ENCODE measurements around the gene ELOVL6. TPM values are rescaled to one million over a fixed set of nuclear protein-coding genes. Genes with fewer than 3 reads are reported as not detected.
"Not testable (repeated sequence)": the region's sequence is repeated elsewhere in the genome, so short reads cannot be mapped to it uniquely, and the experiment has no call there.

The ELOVL6 gene
- total RNA-seq, 2 experiments from 2014 or later: 1.6 to 2.9 TPM

DNA sequence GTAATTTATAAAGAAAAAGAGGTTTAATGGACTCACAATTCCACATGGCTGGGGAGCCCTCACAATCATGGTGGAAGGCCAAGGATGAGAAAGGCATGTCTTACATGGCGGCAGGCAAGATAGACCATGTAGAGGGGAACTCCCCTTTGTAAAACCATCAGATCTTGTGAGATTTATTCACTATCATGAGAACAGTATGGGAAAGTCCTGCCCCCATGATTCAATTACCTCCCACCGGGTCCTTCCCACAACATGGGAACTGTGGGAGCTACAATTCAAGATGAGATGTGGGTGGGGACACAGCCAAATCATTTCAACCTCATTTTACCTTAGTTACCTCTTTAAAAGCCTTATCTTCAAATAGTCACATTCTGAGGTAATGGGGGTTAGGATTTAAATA is 30.9 kb upstream of the ELOVL6 start:
- Histone ChIP-seq H3K4me3 (ENCODE audit: low read length) (no peak overlapping the region), H3K27ac (ENCODE audit: low read depth in 1 of 2, low read length in 2 of 2) (no peak overlapping the region), H3K9me3 (ENCODE audit: control insufficient read depth in 1 of 2, insufficient read depth in 1 of 2, low read length in 2 of 2) (no peaks in the 10 kb centered on the region), H3K4me1 (ENCODE audit: insufficient read depth, low read length) (no peaks in the 10 kb centered on the region), H3K27me3 (ENCODE audit: control insufficient read depth in 1 of 2, insufficient read depth in 2 of 2, low read length in 2 of 2) (no peaks in the 10 kb centered on the region), H3K36me3 (ENCODE audit: insufficient read depth, low read length) (no peaks in the 10 kb centered on the region)
- no peak for TF ChIP-seq CTCF (IDR thresholded peaks at IDR 0.05)
- Mint-ChIP-seq H3K27me3 (no peaks in the 10 kb centered on the region), H3K4me3 (no peak overlapping the region), H3K36me3 (ENCODE audit: low read depth) (no peaks in the 10 kb centered on the region), H3K9me3 (no peaks in the 10 kb centered on the region), H3K4me1 (ENCODE audit: low read depth) (no peaks in the 10 kb centered on the region), H3K27ac (no peak overlapping the region)
- DNase-seq: no peak
- ChIA-PET POLR2A (no interaction called here), CTCF (no interaction called here)
- intact Hi-C loops (cut with DNase I, micrococcal nuclease): no loop called here
- ATAC-seq (ENCODE audit: poor library complexity): no peak

GRCh38 chr4:110224812-110225211 is 26.4 kb upstream of the ELOVL6 start:
- Histone ChIP-seq H3K27ac (ENCODE audit: low read depth in 1 of 2, low read length in 2 of 2) (no peak overlapping the region), H3K4me3 (ENCODE audit: low read length) (no peak overlapping the region), H3K27me3 (ENCODE audit: control insufficient read depth in 1 of 2, insufficient read depth in 2 of 2, low read length in 2 of 2) (no peaks in the 10 kb centered on the region), H3K4me1 (ENCODE audit: insufficient read depth, low read length) (no peaks in the 10 kb centered on the region), H3K36me3 (ENCODE audit: insufficient read depth, low read length) (no peaks in the 10 kb centered on the region), H3K9me3 (ENCODE audit: control insufficient read depth in 1 of 2, insufficient read depth in 1 of 2, low read length in 2 of 2) (no peaks in the 10 kb centered on the region)
- Mint-ChIP-seq H3K27me3 (no peaks in the 10 kb centered on the region), H3K27ac (no peak overlapping the region), H3K4me3 (no peak overlapping the region), H3K9me3 (no peaks in the 10 kb centered on the region), H3K4me1 (ENCODE audit: low read depth) (no peaks in the 10 kb centered on the region), H3K36me3 (ENCODE audit: low read depth) (no peaks in the 10 kb centered on the region)
- ChIA-PET CTCF (no interaction called here), POLR2A (no interaction called here)
- intact Hi-C loops (cut with DNase I, micrococcal nuclease): no loop called here
- no peak for TF ChIP-seq CTCF (IDR thresholded peaks at IDR 0.05)
- ATAC-seq (ENCODE audit: poor library complexity): no peak
- no peak for DNase-seq

- no peaks in the 10 kb centered on the region for H3K9me3 Mint-ChIP-seq
- no peaks in the 10 kb centered on the region for H3K36me3 Mint-ChIP-seq (ENCODE audit: low read depth)
- Histone ChIP-seq H3K9me3 (ENCODE audit: control insufficient read depth in 1 of 2, insufficient read depth in 1 of 2, low read length in 2 of 2) (no peaks in the 10 kb centered on the region), H3K36me3 (ENCODE audit: insufficient read depth, low read length) (no peaks in the 10 kb centered on the region), H3K4me1 (ENCODE audit: insufficient read depth, low read length) (no peaks in the 10 kb centered on the region), H3K27me3 (ENCODE audit: control insufficient read depth in 1 of 2, insufficient read depth in 2 of 2, low read length in 2 of 2) (no peaks in the 10 kb centered on the region), H3K27ac (ENCODE audit: low read depth in 1 of 2, low read length in 2 of 2) (no peak overlapping the region), H3K4me3 (ENCODE audit: low read length) (no peak overlapping the region)
- DNase-seq (no peak), ATAC-seq (ENCODE audit: poor library complexity) (no peak)
- no peaks in the 10 kb centered on the region for H3K27me3 Mint-ChIP-seq
- H3K4me3 Mint-ChIP-seq: no peak overlapping the region
- no peak overlapping the region for H3K27ac Mint-ChIP-seq
- ChIA-PET POLR2A (no interaction called here), CTCF (no interaction called here)
- H3K4me1 Mint-ChIP-seq (ENCODE audit: low read depth): no peaks in the 10 kb centered on the region
- intact Hi-C loops (cut with DNase I, micrococcal nuclease): no loop called here
- no peak for TF ChIP-seq CTCF (IDR thresholded peaks at IDR 0.05)
Measured at GRCh38 chr4:110224142-110224541, 25.7 kb upstream of the ELOVL6 start.

DNA sequence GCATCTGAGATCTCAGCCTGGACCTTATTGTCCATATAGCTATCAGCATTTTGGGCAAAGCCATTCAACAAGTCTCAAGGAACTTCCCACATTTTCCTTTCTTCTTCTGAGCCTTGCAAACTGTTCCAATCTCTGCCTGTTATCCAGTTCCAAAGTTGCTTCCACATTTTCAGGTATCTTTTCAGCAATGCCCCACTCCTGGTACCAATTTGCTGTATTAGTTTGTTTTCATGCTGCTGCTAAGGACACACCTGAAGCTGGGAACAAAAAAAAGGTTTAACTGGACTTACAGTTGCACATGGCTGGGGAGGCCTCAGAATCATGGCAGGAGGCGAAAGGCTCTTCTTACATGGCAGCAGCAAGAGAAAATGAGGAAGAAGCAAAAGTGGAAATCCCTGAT is 20.5 kb upstream of the ELOVL6 start:
- CTCF ChIA-PET; intact Hi-C loops (cut with DNase I, micrococcal nuclease); H3K4me3 Mint-ChIP-seq; H3K27me3 Mint-ChIP-seq; H3K9me3 ChIP-seq (ENCODE audit: control insufficient read depth in 1 of 2, insufficient read depth in 1 of 2, low read length in 2 of 2); H3K36me3 Mint-ChIP-seq (ENCODE audit: low read depth); H3K36me3 ChIP-seq (ENCODE audit: insufficient read depth, low read length); H3K4me1 ChIP-seq (ENCODE audit: insufficient read depth, low read length); H3K9me3 Mint-ChIP-seq; H3K27ac ChIP-seq (ENCODE audit: low read depth in 1 of 2, low read length in 2 of 2); POLR2A ChIA-PET; H3K27me3 ChIP-seq (ENCODE audit: control insufficient read depth in 1 of 2, insufficient read depth in 2 of 2, low read length in 2 of 2); DNase-seq; ATAC-seq (ENCODE audit: poor library complexity); H3K4me3 ChIP-seq (ENCODE audit: low read length); H3K27ac Mint-ChIP-seq; H3K4me1 Mint-ChIP-seq (ENCODE audit: low read depth): not testable (repeated sequence)

GRCh38 chr4:110217181-110217580 is 18.8 kb upstream of the ELOVL6 start:
- ATAC-seq (ENCODE audit: poor library complexity); H3K36me3 Mint-ChIP-seq (ENCODE audit: low read depth); POLR2A ChIA-PET; intact Hi-C loops (cut with DNase I, micrococcal nuclease); H3K4me3 ChIP-seq (ENCODE audit: low read length); H3K9me3 ChIP-seq (ENCODE audit: control insufficient read depth in 1 of 2, insufficient read depth in 1 of 2, low read length in 2 of 2); H3K4me3 Mint-ChIP-seq; H3K27ac ChIP-seq (ENCODE audit: low read depth in 1 of 2, low read length in 2 of 2); H3K27me3 Mint-ChIP-seq; H3K4me1 ChIP-seq (ENCODE audit: insufficient read depth, low read length); H3K27me3 ChIP-seq (ENCODE audit: control insufficient read depth in 1 of 2, insufficient read depth in 2 of 2, low read length in 2 of 2); H3K4me1 Mint-ChIP-seq (ENCODE audit: low read depth); H3K36me3 ChIP-seq (ENCODE audit: insufficient read depth, low read length); DNase-seq; H3K27ac Mint-ChIP-seq; H3K9me3 Mint-ChIP-seq: not testable (repeated sequence)
- CTCF ChIA-PET: interaction anchor here (1.5 kb wide), 1 partner anchor 167 kb away, joined by 3 read pairs; no protein-coding TSS in a partner anchor
